Mesenchymal stem cell (in vitro differentiated cells and primary cell): ENCODE data around the gene SCYL3.

Experiments
- DNase-seq: peaks from one replicate; pipeline ENCODE4 v3.0.0-alpha.2; 2013
- H2AFZ ChIP-seq: one replicate; pipeline ENCODE4 v1.6.1; 2013; ENCODE audit warnings: low read depth, mild to moderate bottlenecking, control low read depth, inconsistent platforms, low read length, moderate library complexity
- H2AK5ac ChIP-seq: 2 replicates; pipeline ENCODE4 v1.6.1; 2013; ENCODE audit warnings: low read length, moderate library complexity, mild to moderate bottlenecking, inconsistent platforms; ENCODE audit not compliant: severe bottlenecking
- H2BK120ac ChIP-seq: one replicate; pipeline ENCODE4 v1.6.1; 2013; ENCODE audit warnings: low read depth, mild to moderate bottlenecking, inconsistent platforms, low read length, moderate library complexity
- H2BK12ac ChIP-seq, 2 experiments: one replicate each; pipeline ENCODE4 v1.6.1; 2013; ENCODE audit warnings: inconsistent platforms in 2 of 2, low read length in 2 of 2, mild to moderate bottlenecking in 2 of 2, moderate library complexity in 2 of 2, control low read depth in 1 of 2
- H2BK15ac ChIP-seq: one replicate; pipeline ENCODE4 v1.6.1; 2013; ENCODE audit warnings: mild to moderate bottlenecking, low read depth, inconsistent platforms; ENCODE audit not compliant: poor library complexity, severe bottlenecking
- H2BK5ac ChIP-seq: 2 replicates; pipeline ENCODE4 v1.6.1; 2013; ENCODE audit warnings: low read depth, mild to moderate bottlenecking, low read length, control low read depth, inconsistent platforms; ENCODE audit not compliant: poor library complexity, severe bottlenecking
- H3K14ac ChIP-seq, 2 experiments: one replicate each; pipeline ENCODE4 v1.6.1; 2013; ENCODE audit warnings: inconsistent platforms in 2 of 2, low read length in 2 of 2, control low read depth in 1 of 2, mild to moderate bottlenecking in 1 of 2, moderate library complexity in 1 of 2
- H3K18ac ChIP-seq, 2 experiments: one replicate each; pipeline ENCODE4 v1.6.1; 2013; ENCODE audit warnings: inconsistent platforms in 2 of 2, low read length in 2 of 2, control low read depth in 1 of 2, low read depth in 1 of 2, mild to moderate bottlenecking in 1 of 2
- H3K23ac ChIP-seq, 2 experiments: one replicate each; pipeline ENCODE4 v1.6.1; 2013; ENCODE audit warnings: inconsistent platforms in 2 of 2, low read length in 2 of 2, mild to moderate bottlenecking in 2 of 2, moderate library complexity in 2 of 2, control low read depth in 1 of 2
- H3K27ac ChIP-seq: 2 replicates; pipeline ENCODE4 v1.5.1; 2013; ENCODE audit warnings: mild to moderate bottlenecking, moderate library complexity, low read length, control low read depth, inconsistent platforms; ENCODE audit not compliant: poor library complexity, severe bottlenecking
- H3K27me3 ChIP-seq, 2 experiments: 2 replicates each; pipeline versions ENCODE4 v1.6.1 to v1.7.0; 2013; ENCODE audit warnings: low read length in 2 of 2, mild to moderate bottlenecking in 2 of 2, moderate library complexity in 2 of 2, control low read depth in 1 of 2, inconsistent platforms in 1 of 2; ENCODE audit not compliant: control insufficient read depth in 1 of 2, insufficient read depth in 1 of 2
- H3K36me3 ChIP-seq, 2 experiments: 2 replicates each; pipeline versions ENCODE4 v1.6.1 to v1.7.0; 2013; ENCODE audit warnings: low read length in 2 of 2, control low read depth in 1 of 2, inconsistent platforms in 1 of 2, low read depth in 1 of 2, mild to moderate bottlenecking in 1 of 2; ENCODE audit not compliant: insufficient read depth in 2 of 2, control insufficient read depth in 1 of 2
- H3K4ac ChIP-seq, 2 experiments: one replicate each; pipeline ENCODE4 v1.6.1; 2013; ENCODE audit warnings: inconsistent platforms in 2 of 2, low read length in 2 of 2, mild to moderate bottlenecking in 2 of 2, moderate library complexity in 2 of 2, control low read depth in 1 of 2, low read depth in 1 of 2
- H3K4me1 ChIP-seq: 2 replicates; pipeline ENCODE4 v1.6.1; 2013; ENCODE audit warnings: low read depth, low read length, control low read depth; ENCODE audit not compliant: control insufficient read depth, insufficient read depth
- H3K4me2 ChIP-seq: 2 replicates; pipeline ENCODE4 v1.6.1; 2013; ENCODE audit warnings: low read length, mild to moderate bottlenecking, inconsistent platforms; ENCODE audit not compliant: poor library complexity, severe bottlenecking
- H3K4me3 ChIP-seq, 2 experiments: 2 replicates each; pipeline versions ENCODE4 v1.5.1 to v1.7.0; 2013; ENCODE audit warnings: low read length in 2 of 2, mild to moderate bottlenecking in 2 of 2, control low read depth in 1 of 2, low read depth in 1 of 2; ENCODE audit not compliant: insufficient read depth in 1 of 2
- H3K79me1 ChIP-seq: replicated peaks from 2 replicates; pipeline ENCODE4 v1.6.1; 2013; ENCODE audit warnings: mild to moderate bottlenecking, control low read depth, low read length, inconsistent platforms; ENCODE audit not compliant: poor library complexity, severe bottlenecking
- H3K9ac ChIP-seq: 2 replicates; pipeline ENCODE4 v1.7.0; 2013; ENCODE audit warnings: mild to moderate bottlenecking, low read length, moderate library complexity
- H3K9me3 ChIP-seq: 2 replicates; pipeline ENCODE4 v1.7.0; 2013; ENCODE audit warnings: mild to moderate bottlenecking, low read length; ENCODE audit not compliant: control insufficient read depth
- H4K8ac ChIP-seq: one replicate; pipeline ENCODE4 v1.6.1; 2013; ENCODE audit warnings: inconsistent platforms, mild to moderate bottlenecking, low read length, moderate library complexity
- H4K91ac ChIP-seq: one replicate; pipeline ENCODE4 v1.6.1; 2013; ENCODE audit warnings: mild to moderate bottlenecking, low read length, inconsistent platforms
- WGBS: methylation state at CpG from one replicate; pipeline ENCODE4 v1.1.7; 2013; ENCODE audit warnings: mixed read lengths; 5-methylcytosine and 5-hydroxymethylcytosine counted together

SCYL3 gene

GRCh38 chr1:169849346-169850022 lies 44.2 kb downstream of the SCYL3 start:
- Histone ChIP-seq H2BK5ac (no peak overlapping the region), H3K36me3 (peaks cover 8 to 91% of the 10 kb centered on the region in 2 experiments), H3K27me3 (no peaks in the 10 kb centered on the region), H4K8ac (no peak overlapping the region), H3K14ac (no peak overlapping the region), H2BK12ac (no peak overlapping the region), H3K4ac (no peak overlapping the region), H2AK5ac (no peak overlapping the region), H3K79me1 (peaks cover 18% of the 10 kb centered on the region), H2BK15ac (no peak overlapping the region), H3K9me3 (no peaks in the 10 kb centered on the region), H4K91ac (no peak overlapping the region), H3K23ac (no peak overlapping the region), H2BK120ac (no peak overlapping the region), H3K27ac (no peak overlapping the region), H3K9ac (no peak overlapping the region), H3K18ac (no peak overlapping the region), H3K4me3 (no peak overlapping the region), H3K4me1 (no peaks in the 10 kb centered on the region), H2AFZ (no peak overlapping the region), H3K4me2 (no peak overlapping the region)
- DNase-seq = no peak
- 96% methylated on average over 4 of the region's 5 CpGs for WGBS

- Histone ChIP-seq H3K27ac (no peak overlapping the region), H2BK15ac (no peak overlapping the region), H3K4me2 (no peak overlapping the region), H2AK5ac (no peak overlapping the region), H2BK5ac (no peak overlapping the region), H3K79me1 (peaks cover 16% of the 10 kb centered on the region), H2AFZ (no peak overlapping the region), H3K23ac (no peak overlapping the region), H3K9me3 (no peaks in the 10 kb centered on the region), H3K14ac (no peak overlapping the region), H4K91ac (no peak overlapping the region), H3K4me3 (no peak overlapping the region), H3K27me3 (no peaks in the 10 kb centered on the region), H2BK120ac (no peak overlapping the region), H3K36me3 (peaks cover 5 to 89% of the 10 kb centered on the region in 2 experiments), H3K4me1 (no peaks in the 10 kb centered on the region), H3K9ac (no peak overlapping the region), H3K18ac (no peak overlapping the region), H3K4ac (no peak overlapping the region), H4K8ac (no peak overlapping the region), H2BK12ac (no peak overlapping the region)
- DNase-seq = no peak
- 98% methylated on average over 2 of the region's 2 CpGs for WGBS
These were observed 45.2 kb downstream of the SCYL3 start for GRCh38 chr1:169848456-169848855.

DNA sequence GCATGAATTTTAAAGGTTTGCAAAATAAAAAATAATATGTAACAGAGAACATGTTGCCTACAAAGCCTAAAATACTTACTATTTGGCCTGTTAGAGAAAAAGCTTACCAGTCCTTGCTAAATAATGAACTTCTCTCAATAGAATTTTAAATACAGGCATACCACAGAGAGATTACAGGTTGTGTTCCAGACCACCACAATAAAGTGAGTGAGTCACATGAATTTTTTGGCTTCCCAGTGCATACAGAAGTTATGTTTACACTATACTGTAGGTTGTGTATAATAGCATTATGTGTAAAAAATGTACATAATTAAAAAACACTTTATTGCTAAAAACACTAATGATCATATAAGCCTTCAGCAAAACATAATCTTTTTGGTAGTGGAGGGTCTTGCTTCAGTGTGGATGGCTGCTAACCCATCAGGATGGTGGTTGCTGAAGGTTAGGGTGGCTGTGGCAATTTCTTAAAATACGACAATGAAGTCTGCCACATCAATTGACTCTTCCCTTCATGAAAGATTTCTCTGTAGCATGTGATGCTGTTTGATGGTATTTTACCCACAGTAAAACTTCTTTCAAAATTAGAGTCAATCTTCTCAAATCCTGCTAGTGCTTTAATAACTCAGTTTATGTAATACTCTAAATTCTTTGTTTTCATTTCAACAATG lies 48.6 kb downstream of the SCYL3 start:
- Histone ChIP-seq H2BK120ac (no peak overlapping the region), H2BK5ac (no peak overlapping the region), H3K9ac (no peak overlapping the region), H3K79me1 (peaks cover 7% of the 10 kb centered on the region), H2AK5ac (no peak overlapping the region), H3K14ac (no peak overlapping the region), H3K36me3 (peaks cover 0 to 77% of the 10 kb centered on the region in 2 experiments), H3K27me3 (no peaks in the 10 kb centered on the region), H3K4me2 (no peak overlapping the region), H2AFZ (no peak overlapping the region), H3K18ac (no peak overlapping the region), H4K91ac (no peak overlapping the region), H2BK15ac (no peak overlapping the region), H2BK12ac (no peak overlapping the region), H3K4me1 (no peaks in the 10 kb centered on the region), H4K8ac (no peak overlapping the region), H3K27ac (no peak overlapping the region), H3K4ac (no peak overlapping the region), H3K4me3 (no peak overlapping the region), H3K23ac (no peak overlapping the region), H3K9me3 (peaks cover 8% of the 10 kb centered on the region)
- WGBS = no CpG with 5 or more reads among the region's 1 CpG
- DNase-seq = no peak

GRCh38 chr1:169838942-169839341 lies 54.8 kb downstream of the SCYL3 start:
- 100% methylated on average over 2 of the region's 4 CpGs for WGBS

More at GRCh38 chr1:169838942-169839341, 54.8 kb downstream of the SCYL3 start:
- Histone ChIP-seq H3K79me1 (no peaks in the 10 kb centered on the region), H2AFZ (no peak overlapping the region), H3K9me3 (peaks cover 16% of the 10 kb centered on the region), H3K23ac (no peak overlapping the region), H3K27ac (no peak overlapping the region), H2BK15ac (no peak overlapping the region), H3K36me3 (peaks cover 0 to 25% of the 10 kb centered on the region in 2 experiments), H3K4me1 (no peaks in the 10 kb centered on the region), H2BK5ac (no peak overlapping the region), H3K4me3 (no peak overlapping the region), H3K4ac (no peak overlapping the region), H3K18ac (no peak overlapping the region), H2BK120ac (no peak overlapping the region), H4K8ac (no peak overlapping the region), H3K14ac (no peak overlapping the region), H2AK5ac (no peak overlapping the region), H4K91ac (no peak overlapping the region), H3K4me2 (no peak overlapping the region), H2BK12ac (no peak overlapping the region), H3K27me3 (no peaks in the 10 kb centered on the region), H3K9ac (no peak overlapping the region)
- no peak for DNase-seq
